SK-N-MC (cell line): Measurements from ENCODE around the gene ADGRL3.

Experiments
- EZH2 ChIP-seq: fragments of 200-600 bp; sonication (generic); IDR thresholded peaks from one replicate; pipeline ENCODE4 v1.6.1; 2017; ENCODE audit warnings: antibody characterized with exemption
- POLR2AphosphoS5 ChIP-seq: IDR thresholded peaks from 2 replicates; pipeline ENCODE4 v1.6.1; 2012; ENCODE audit warnings: mild to moderate bottlenecking, low read depth, low read length, borderline replicate concordance

DNA sequence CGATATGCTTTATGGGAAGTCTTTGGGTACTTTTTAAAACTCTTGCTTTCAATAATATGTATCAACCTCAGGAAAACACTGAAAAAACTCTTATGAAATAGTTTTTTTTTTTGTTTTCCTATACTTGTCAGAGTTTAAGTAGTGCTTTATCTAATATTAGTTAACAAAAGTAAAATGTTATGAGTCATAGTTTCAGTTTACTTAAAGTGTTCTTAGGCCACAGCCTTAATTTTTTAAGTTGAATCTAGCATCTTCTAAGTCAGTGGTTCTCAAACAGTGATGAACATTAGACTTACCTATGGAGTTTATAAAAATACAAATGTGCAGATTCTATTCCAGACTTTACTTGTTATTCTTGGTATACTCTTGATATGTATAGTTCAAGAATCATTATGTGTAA lies 26.3 kb upstream of the ADGRL3 start:
- TF ChIP-seq EZH2 (no peak), POLR2AphosphoS5 (no peak)
